K562 (cell line): ENCODE data around the gene GALNT18. TPM values are rescaled to one million over a fixed set of nuclear protein-coding genes. Genes with fewer than 3 reads are reported as not detected.

Experiments
- DDX20 ChIP-seq: fragments of 450-650 bp; IDR thresholded peaks from 2 replicates; pipeline ENCODE4 v1.6.1; 2016; ENCODE audit warnings: missing genetic modification characterization, low read depth, mild to moderate bottlenecking, missing compliant biosample characterization, moderate library complexity
- DMBX1 ChIP-seq: fragments of 250-450 bp; sonication (Bioruptor Pico); IDR thresholded peaks from 2 replicates; pipeline ENCODE4 v1.8.0; 2022; ENCODE audit warnings: inconsistent platforms, mild to moderate bottlenecking, moderate library complexity, borderline replicate concordance
- NCOA6 ChIP-seq: fragments of 450-650 bp; IDR thresholded peaks from 2 replicates; pipeline ENCODE4 v1.6.1; 2017; ENCODE audit warnings: mild to moderate bottlenecking
- NFXL1 ChIP-seq: fragments of 450-650 bp; formaldehyde crosslinking; IDR thresholded peaks from 2 replicates; pipeline ENCODE4 v1.4.0; 2021; ENCODE audit warnings: mild to moderate bottlenecking
- SAFB2 ChIP-seq: fragments of 200-400 bp; formaldehyde crosslinking; IDR thresholded peaks from 2 replicates; pipeline ENCODE4 v1.6.1; 2018; ENCODE audit warnings: borderline replicate concordance, low read length, low read depth, moderate library complexity; ENCODE audit not compliant: severe bottlenecking
- SP2 ChIP-seq: IDR thresholded peaks from 2 replicates; pipeline ENCODE4 v1.6.1; 2011; ENCODE audit warnings: mild to moderate bottlenecking, low read depth, low read length, moderate library complexity; ENCODE audit not compliant: poor library complexity, severe bottlenecking; ENCODE audit errors: extremely low read depth
- ZNF830 ChIP-seq: fragments of 250-450 bp; sonication (Bioruptor Pico); IDR thresholded peaks from 2 replicates; pipeline ENCODE4 v1.5.0; 2021; ENCODE audit warnings: mild to moderate bottlenecking
- polyA plus RNA-seq, 8 experiments: library from polyadenylated mRNA; depleted of rRNA in 4 of 8; stranded (reverse) in 5 of 8; unstranded in 3 of 8; fragments of >200 nt; fragmentation: Nextera tagmentation in 2 of 8; fragmentation: Illumina TruSeq in 1 of 8; extraction: Ambion mirVana in 2 of 8; extraction: Trizol in 1 of 8; gene quantifications; 2 replicates each; pipeline versions ENCODE4 v1.2.1 to v1.2.3, GENCODE V29; 2011 to 2014; ENCODE audit warnings: inconsistent platforms in 1 of 8, missing spikeins in 1 of 8
- total RNA-seq, 7 experiments: library from RNA; depleted of rRNA in 6 of 7; stranded (reverse); fragments of >200 nt in 6 of 7; fragmentation: Illumina TruSeq in 2 of 7; extraction: Trizol in 2 of 7; gene quantifications; 2 replicates each; pipeline versions ENCODE4 v1.2.1 to v1.2.3, GENCODE V29; 2011 to 2021; ENCODE audit warnings: low replicate concordance in 1 of 7
- TF ChIP-seq, protein P1 (sequence below): fragments of 200-600 bp; sonication (generic); IDR thresholded peaks from one replicate; pipeline ENCODE4 v1.6.1; 2012; ENCODE audit warnings: mild to moderate bottlenecking, low read depth, low read length, inconsistent platforms
- TF ChIP-seq, protein P2 (sequence below): conservative IDR thresholded peaks from 2 replicates; pipeline ENCODE4 v1.6.1; 2011; ENCODE audit warnings: low read depth, mild to moderate bottlenecking, low read length; ENCODE audit not compliant: control insufficient read depth
- TF ChIP-seq, protein P3 (sequence below): sonication (generic); formaldehyde crosslinking; IDR thresholded peaks from 2 replicates; pipeline ENCODE4 v1.8.0; 2022; ENCODE audit warnings: mild to moderate bottlenecking, missing genetic modification reagents

The GALNT18 gene
- total and polyA plus RNA-seq, 9 of the 15 experiments (the other 6 are each of a cell fraction or from before 2014, with no cell fraction given): not detected

DNA sequence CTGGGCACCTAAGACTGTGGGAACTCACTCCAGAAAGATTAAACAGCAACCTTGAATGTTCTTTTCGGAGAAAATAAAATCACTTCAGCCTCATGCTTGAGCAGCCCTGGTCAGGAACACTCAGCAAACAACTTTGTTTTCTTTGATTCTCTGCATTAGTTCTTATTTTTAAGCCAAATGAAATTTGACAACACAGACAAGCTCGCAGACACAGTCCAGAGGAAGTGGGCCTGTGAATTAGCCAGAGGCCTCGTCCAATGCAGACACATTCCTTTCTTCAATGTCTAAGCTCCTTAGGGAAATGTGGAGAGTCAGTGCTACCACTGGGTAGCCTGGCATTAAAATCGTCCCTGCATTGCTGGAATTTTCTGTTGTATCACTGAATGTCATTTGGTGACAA lies 205.9 kb downstream of the GALNT18 start (continued):
- TF ChIP-seq, protein P1, sequence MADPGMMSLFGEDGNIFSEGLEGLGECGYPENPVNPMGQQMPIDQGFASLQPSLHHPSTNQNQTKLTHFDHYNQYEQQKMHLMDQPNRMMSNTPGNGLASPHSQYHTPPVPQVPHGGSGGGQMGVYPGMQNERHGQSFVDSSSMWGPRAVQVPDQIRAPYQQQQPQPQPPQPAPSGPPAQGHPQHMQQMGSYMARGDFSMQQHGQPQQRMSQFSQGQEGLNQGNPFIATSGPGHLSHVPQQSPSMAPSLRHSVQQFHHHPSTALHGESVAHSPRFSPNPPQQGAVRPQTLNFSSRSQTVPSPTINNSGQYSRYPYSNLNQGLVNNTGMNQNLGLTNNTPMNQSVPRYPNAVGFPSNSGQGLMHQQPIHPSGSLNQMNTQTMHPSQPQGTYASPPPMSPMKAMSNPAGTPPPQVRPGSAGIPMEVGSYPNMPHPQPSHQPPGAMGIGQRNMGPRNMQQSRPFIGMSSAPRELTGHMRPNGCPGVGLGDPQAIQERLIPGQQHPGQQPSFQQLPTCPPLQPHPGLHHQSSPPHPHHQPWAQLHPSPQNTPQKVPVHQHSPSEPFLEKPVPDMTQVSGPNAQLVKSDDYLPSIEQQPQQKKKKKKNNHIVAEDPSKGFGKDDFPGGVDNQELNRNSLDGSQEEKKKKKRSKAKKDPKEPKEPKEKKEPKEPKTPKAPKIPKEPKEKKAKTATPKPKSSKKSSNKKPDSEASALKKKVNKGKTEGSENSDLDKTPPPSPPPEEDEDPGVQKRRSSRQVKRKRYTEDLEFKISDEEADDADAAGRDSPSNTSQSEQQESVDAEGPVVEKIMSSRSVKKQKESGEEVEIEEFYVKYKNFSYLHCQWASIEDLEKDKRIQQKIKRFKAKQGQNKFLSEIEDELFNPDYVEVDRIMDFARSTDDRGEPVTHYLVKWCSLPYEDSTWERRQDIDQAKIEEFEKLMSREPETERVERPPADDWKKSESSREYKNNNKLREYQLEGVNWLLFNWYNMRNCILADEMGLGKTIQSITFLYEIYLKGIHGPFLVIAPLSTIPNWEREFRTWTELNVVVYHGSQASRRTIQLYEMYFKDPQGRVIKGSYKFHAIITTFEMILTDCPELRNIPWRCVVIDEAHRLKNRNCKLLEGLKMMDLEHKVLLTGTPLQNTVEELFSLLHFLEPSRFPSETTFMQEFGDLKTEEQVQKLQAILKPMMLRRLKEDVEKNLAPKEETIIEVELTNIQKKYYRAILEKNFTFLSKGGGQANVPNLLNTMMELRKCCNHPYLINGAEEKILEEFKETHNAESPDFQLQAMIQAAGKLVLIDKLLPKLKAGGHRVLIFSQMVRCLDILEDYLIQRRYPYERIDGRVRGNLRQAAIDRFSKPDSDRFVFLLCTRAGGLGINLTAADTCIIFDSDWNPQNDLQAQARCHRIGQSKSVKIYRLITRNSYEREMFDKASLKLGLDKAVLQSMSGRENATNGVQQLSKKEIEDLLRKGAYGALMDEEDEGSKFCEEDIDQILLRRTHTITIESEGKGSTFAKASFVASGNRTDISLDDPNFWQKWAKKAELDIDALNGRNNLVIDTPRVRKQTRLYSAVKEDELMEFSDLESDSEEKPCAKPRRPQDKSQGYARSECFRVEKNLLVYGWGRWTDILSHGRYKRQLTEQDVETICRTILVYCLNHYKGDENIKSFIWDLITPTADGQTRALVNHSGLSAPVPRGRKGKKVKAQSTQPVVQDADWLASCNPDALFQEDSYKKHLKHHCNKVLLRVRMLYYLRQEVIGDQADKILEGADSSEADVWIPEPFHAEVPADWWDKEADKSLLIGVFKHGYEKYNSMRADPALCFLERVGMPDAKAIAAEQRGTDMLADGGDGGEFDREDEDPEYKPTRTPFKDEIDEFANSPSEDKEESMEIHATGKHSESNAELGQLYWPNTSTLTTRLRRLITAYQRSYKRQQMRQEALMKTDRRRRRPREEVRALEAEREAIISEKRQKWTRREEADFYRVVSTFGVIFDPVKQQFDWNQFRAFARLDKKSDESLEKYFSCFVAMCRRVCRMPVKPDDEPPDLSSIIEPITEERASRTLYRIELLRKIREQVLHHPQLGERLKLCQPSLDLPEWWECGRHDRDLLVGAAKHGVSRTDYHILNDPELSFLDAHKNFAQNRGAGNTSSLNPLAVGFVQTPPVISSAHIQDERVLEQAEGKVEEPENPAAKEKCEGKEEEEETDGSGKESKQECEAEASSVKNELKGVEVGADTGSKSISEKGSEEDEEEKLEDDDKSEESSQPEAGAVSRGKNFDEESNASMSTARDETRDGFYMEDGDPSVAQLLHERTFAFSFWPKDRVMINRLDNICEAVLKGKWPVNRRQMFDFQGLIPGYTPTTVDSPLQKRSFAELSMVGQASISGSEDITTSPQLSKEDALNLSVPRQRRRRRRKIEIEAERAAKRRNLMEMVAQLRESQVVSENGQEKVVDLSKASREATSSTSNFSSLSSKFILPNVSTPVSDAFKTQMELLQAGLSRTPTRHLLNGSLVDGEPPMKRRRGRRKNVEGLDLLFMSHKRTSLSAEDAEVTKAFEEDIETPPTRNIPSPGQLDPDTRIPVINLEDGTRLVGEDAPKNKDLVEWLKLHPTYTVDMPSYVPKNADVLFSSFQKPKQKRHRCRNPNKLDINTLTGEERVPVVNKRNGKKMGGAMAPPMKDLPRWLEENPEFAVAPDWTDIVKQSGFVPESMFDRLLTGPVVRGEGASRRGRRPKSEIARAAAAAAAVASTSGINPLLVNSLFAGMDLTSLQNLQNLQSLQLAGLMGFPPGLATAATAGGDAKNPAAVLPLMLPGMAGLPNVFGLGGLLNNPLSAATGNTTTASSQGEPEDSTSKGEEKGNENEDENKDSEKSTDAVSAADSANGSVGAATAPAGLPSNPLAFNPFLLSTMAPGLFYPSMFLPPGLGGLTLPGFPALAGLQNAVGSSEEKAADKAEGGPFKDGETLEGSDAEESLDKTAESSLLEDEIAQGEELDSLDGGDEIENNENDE: no peak
- no peak for TF ChIP-seq SAFB2
- TF ChIP-seq DMBX1 (CRISPR knock-in tag): no peak
- TF ChIP-seq NFXL1: no peak
- no peak for TF ChIP-seq ZNF830
- no peak for TF ChIP-seq DDX20 (tag)
- no peak for TF ChIP-seq SP2
- TF ChIP-seq, protein P2, sequence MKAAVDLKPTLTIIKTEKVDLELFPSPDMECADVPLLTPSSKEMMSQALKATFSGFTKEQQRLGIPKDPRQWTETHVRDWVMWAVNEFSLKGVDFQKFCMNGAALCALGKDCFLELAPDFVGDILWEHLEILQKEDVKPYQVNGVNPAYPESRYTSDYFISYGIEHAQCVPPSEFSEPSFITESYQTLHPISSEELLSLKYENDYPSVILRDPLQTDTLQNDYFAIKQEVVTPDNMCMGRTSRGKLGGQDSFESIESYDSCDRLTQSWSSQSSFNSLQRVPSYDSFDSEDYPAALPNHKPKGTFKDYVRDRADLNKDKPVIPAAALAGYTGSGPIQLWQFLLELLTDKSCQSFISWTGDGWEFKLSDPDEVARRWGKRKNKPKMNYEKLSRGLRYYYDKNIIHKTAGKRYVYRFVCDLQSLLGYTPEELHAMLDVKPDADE: no peak
- TF ChIP-seq, protein P3, sequence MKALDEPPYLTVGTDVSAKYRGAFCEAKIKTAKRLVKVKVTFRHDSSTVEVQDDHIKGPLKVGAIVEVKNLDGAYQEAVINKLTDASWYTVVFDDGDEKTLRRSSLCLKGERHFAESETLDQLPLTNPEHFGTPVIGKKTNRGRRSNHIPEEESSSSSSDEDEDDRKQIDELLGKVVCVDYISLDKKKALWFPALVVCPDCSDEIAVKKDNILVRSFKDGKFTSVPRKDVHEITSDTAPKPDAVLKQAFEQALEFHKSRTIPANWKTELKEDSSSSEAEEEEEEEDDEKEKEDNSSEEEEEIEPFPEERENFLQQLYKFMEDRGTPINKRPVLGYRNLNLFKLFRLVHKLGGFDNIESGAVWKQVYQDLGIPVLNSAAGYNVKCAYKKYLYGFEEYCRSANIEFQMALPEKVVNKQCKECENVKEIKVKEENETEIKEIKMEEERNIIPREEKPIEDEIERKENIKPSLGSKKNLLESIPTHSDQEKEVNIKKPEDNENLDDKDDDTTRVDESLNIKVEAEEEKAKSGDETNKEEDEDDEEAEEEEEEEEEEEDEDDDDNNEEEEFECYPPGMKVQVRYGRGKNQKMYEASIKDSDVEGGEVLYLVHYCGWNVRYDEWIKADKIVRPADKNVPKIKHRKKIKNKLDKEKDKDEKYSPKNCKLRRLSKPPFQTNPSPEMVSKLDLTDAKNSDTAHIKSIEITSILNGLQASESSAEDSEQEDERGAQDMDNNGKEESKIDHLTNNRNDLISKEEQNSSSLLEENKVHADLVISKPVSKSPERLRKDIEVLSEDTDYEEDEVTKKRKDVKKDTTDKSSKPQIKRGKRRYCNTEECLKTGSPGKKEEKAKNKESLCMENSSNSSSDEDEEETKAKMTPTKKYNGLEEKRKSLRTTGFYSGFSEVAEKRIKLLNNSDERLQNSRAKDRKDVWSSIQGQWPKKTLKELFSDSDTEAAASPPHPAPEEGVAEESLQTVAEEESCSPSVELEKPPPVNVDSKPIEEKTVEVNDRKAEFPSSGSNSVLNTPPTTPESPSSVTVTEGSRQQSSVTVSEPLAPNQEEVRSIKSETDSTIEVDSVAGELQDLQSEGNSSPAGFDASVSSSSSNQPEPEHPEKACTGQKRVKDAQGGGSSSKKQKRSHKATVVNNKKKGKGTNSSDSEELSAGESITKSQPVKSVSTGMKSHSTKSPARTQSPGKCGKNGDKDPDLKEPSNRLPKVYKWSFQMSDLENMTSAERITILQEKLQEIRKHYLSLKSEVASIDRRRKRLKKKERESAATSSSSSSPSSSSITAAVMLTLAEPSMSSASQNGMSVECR: no peak
- TF ChIP-seq NCOA6: no peak
